Measurements from ENCODE around the gene GIPC2.

GRCh38 chr1:78168306-78168705, 122.5 kb downstream of the GIPC2 start:
- TF ChIP-seq CTCF (IDR thresholded peaks at IDR 0.05) (no peak), POLR2A (IDR thresholded peaks at IDR 0.05) (no peak)

Data from heart left ventricle (tissue), 13 donors.